Measurements from ENCODE around the gene SNX15.

The SNX15 gene

DNA sequence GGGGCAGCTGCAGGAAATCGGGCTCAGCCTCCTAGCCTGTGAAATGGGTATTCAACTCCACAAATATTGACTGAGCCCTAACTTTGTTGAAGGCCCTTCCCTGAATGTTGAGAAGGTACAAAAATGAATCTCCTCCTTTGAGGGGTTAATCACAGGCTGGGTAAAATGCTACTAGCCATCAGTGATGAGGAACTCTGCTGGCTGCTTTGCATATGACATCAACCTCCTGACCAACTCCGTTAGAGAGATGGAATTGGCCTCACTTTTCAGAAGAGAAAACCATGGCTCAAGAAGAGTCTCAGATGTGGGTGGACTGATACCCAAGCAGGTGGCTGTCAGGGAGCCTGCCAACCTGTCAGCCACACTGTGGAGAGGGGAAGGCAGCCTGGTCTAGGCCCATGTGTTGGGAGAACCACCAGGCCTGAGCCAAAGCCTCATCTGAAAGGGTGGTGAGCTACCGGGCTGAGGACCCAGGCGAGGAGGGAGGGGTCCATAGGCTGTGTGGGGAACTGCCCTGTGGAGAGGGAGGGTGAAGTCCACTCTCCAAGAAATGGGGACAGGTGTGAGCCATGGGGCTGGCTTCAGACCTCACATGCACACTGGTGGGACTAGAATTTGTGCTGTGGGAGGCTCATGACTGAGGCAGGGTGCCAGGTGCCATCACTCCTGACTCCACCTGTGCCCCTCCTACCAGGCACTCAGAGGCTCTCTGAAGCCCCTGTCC lies 44.8 kb downstream of the SNX15 start:
- H3K27me3 ChIP-seq = no peaks in the 10 kb centered on the region
- no peaks in the 10 kb centered on the region for H3K4me1 ChIP-seq
- no peak overlapping the region for H3K4me3 ChIP-seq (ENCODE audit: low read depth, low read length)
- TF ChIP-seq, protein P1, sequence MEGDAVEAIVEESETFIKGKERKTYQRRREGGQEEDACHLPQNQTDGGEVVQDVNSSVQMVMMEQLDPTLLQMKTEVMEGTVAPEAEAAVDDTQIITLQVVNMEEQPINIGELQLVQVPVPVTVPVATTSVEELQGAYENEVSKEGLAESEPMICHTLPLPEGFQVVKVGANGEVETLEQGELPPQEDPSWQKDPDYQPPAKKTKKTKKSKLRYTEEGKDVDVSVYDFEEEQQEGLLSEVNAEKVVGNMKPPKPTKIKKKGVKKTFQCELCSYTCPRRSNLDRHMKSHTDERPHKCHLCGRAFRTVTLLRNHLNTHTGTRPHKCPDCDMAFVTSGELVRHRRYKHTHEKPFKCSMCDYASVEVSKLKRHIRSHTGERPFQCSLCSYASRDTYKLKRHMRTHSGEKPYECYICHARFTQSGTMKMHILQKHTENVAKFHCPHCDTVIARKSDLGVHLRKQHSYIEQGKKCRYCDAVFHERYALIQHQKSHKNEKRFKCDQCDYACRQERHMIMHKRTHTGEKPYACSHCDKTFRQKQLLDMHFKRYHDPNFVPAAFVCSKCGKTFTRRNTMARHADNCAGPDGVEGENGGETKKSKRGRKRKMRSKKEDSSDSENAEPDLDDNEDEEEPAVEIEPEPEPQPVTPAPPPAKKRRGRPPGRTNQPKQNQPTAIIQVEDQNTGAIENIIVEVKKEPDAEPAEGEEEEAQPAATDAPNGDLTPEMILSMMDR (IDR thresholded peaks at IDR 0.05; ENCODE audit: low read depth, low read length) = no peak
- no peaks in the 10 kb centered on the region for H3K9me3 ChIP-seq
- no peak for DNase-seq
- H3K36me3 ChIP-seq = no peaks in the 10 kb centered on the region

DNA sequence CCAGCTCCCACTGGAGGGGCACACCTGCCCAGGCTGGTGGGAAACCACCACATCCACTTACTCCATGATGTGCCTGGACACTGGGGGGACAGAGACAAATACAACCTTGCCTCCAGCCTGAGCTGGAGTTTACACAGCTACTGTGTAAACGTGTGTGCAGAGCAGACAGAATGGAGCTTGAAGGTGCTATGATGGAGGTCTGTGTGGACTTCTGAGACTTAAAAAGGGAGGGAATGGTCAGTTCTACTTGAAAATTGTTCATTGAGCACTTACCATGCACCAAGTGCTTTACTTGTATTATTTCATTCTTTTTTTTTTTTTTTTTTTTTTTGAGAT lies 45.4 kb downstream of the SNX15 start:
- Histone ChIP-seq H3K4me1 (no peaks in the 10 kb centered on the region), H3K36me3 (no peaks in the 10 kb centered on the region), H3K4me3 (ENCODE audit: low read depth, low read length) (no peak overlapping the region), H3K9me3 (no peaks in the 10 kb centered on the region), H3K27me3 (no peaks in the 10 kb centered on the region)
- DNase-seq = no peak
- TF ChIP-seq, protein P1 (IDR thresholded peaks at IDR 0.05; ENCODE audit: low read depth, low read length) = no peak

DNA sequence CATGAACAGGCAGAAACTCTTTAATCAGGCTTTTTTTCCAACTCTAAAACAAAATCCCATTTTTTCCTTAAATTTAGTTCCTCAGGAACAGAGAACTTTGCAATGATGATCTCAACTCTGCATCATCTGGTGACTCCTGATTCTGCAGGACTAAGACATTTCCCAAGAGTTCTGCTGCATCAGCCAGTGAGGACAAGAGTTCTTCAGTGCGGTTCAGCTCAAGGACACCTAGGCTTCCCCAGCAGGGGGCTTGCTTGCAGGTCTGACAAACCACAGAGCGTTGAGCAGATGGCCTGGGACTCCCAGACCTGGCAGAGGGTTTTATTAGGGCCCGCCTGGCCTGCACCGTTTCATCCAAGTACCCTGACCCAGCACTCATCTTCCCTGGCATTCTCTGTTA lies 50.2 kb downstream of the SNX15 start:
- no peaks in the 10 kb centered on the region for H3K4me1 ChIP-seq
- no peak overlapping the region for H3K4me3 ChIP-seq (ENCODE audit: low read depth, low read length)
- H3K27me3 ChIP-seq = no peaks in the 10 kb centered on the region
- peaks cover 3% of the 10 kb centered on the region; the same call in 1 of the 2 replicates for H3K36me3 ChIP-seq
- TF ChIP-seq, protein P1 (IDR thresholded peaks at IDR 0.05; ENCODE audit: low read depth, low read length) = no peak
- DNase-seq = no peak
- no peaks in the 10 kb centered on the region for H3K9me3 ChIP-seq

DNA sequence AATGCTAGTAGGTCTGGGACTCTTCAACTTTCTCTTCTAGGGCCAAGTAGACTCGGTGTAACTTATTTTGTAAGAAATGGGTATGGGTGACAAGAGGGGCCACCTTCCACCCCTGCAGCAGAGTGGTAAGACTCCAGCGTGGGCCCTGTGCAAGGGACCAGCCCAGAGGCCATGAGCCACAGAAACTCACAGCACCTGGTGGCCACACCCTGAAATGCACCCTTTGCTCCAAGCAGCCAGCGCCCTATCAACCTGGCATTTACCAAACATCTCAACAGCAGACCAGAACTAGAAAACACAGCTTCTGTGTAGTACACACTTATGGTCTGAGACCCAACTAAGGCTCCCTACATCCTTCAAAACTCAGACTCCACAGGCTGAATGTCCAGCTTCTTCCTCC lies 50.9 kb downstream of the SNX15 start:
- Histone ChIP-seq H3K9me3 (no peaks in the 10 kb centered on the region), H3K4me1 (no peaks in the 10 kb centered on the region), H3K36me3 (peaks cover 3% of the 10 kb centered on the region; the same call in 1 of the 2 replicates), H3K4me3 (ENCODE audit: low read depth, low read length) (no peak overlapping the region), H3K27me3 (no peaks in the 10 kb centered on the region)
- TF ChIP-seq, protein P1 (IDR thresholded peaks at IDR 0.05; ENCODE audit: low read depth, low read length) = peak; percentile 61
- DNase-seq = peak; percentile 54

DNA sequence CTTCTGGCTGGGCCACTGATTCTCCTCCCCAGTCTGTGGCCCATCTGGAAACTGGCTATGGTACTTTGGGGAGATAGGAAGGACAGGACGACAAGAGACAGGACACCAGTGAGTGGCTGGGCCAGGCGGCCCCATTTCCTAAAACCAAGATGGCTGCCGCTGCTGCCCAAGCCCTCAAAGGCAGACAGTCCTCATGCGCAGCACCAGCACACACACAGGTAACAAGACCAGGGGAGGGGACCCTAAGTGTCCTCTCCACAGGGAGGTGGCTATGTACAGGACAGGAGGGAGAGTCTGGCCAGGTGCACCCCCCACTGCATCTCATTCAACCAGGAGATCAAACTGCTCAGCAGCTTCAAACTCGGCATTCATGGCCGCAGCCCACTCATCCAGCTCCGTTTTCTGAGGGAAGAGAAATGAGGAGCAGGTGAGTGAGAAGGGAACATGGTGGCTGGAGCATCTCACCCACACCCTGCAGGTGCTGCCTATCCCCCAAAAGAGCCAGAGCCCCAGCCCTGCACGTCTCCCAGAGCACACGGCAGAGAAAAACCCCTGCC lies 51.6 kb downstream of the SNX15 start:
- no peak overlapping the region for H3K4me3 ChIP-seq (ENCODE audit: low read depth, low read length)
- H3K9me3 ChIP-seq = no peaks in the 10 kb centered on the region
- TF ChIP-seq, protein P1 (IDR thresholded peaks at IDR 0.05; ENCODE audit: low read depth, low read length) = no peak
- no peaks in the 10 kb centered on the region for H3K4me1 ChIP-seq
- no peaks in the 10 kb centered on the region for H3K27me3 ChIP-seq
- peaks cover 3% of the 10 kb centered on the region; the same call in 1 of the 2 replicates for H3K36me3 ChIP-seq
- no peak for DNase-seq

DNA sequence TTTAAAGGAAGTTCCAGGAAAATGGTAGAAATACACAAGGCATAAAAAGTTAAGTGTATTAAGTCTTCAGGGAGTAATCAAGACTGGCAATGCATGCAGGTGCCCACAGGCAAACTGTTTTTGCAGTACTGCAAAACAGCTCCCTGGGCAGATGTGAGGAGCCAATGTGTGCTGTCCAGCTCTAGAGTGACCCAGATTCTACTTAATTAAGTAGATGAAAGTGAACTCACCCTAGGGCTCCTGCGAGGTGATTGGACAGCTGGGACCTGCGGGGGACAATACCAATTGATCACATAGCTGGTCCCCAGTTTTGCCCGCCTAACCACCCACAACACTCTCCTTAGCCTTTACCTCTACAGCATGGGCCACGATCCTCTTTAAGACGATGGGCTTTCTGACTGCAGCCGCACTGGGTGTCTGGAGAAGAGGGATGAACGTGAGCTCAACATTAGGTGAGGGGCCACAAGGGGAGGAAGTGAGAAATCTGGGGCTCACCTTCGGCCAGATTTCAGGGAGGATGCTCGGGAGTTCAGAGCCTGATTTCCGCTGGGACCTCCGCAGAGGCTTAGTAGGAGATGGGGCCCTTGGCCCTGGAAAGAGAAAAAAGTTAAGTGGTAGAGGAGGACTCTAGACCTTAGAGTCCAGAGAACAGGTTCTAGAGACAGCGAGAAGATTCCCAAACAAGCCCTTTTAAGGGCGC lies 56.0 kb downstream of the SNX15 start:
- TF ChIP-seq, protein P1 (IDR thresholded peaks at IDR 0.05; ENCODE audit: low read depth, low read length) = no peak
- Histone ChIP-seq H3K36me3 (peaks cover 3% of the 10 kb centered on the region; the same call in 1 of the 2 replicates), H3K4me3 (ENCODE audit: low read depth, low read length) (peak overlapping the region; percentile 92), H3K4me1 (no peaks in the 10 kb centered on the region), H3K27me3 (no peaks in the 10 kb centered on the region), H3K9me3 (no peaks in the 10 kb centered on the region)
- DNase-seq = no peak
